Left forelimb (tissue), 1 donor: ENCODE data around the gene LTBP1.

Experiments
- DNase-seq: peaks from one replicate; pipeline ENCODE4 v3.0.0-alpha.2; 2018; ENCODE audit warnings: low spot score

The LTBP1 gene

GRCh38 chr2:33077844-33078243 is 131.1 kb downstream of the LTBP1 start:
- DNase-seq = no peak

- DNase-seq = no peak
These were observed 134.9 kb downstream of the LTBP1 start for GRCh38 chr2:33081691-33082090.

GRCh38 chr2:33083699-33084387 is 137.1 kb downstream of the LTBP1 start:
- no peak for DNase-seq

GRCh38 chr2:33084433-33084832 is 137.7 kb downstream of the LTBP1 start:
- no peak for DNase-seq

- DNase-seq = no peak
These were observed 138.9 kb downstream of the LTBP1 start for GRCh38 chr2:33085646-33086045.

GRCh38 chr2:33086400-33087015 is 139.8 kb downstream of the LTBP1 start:
- DNase-seq = no peak

GRCh38 chr2:33090553-33091134 is 143.9 kb downstream of the LTBP1 start:
- no peak for DNase-seq

GRCh38 chr2:33091541-33092123 is 144.9 kb downstream of the LTBP1 start:
- DNase-seq = no peak

- no peak for DNase-seq
These were observed 146.7 kb downstream of the LTBP1 start for GRCh38 chr2:33093283-33093993.

- DNase-seq = no peak
These were observed 147.6 kb downstream of the LTBP1 start for GRCh38 chr2:33094303-33094702.

- no peak for DNase-seq
These were observed 153.2 kb downstream of the LTBP1 start for GRCh38 chr2:33099989-33100388.

GRCh38 chr2:33100921-33101320 is 154.2 kb downstream of the LTBP1 start:
- no peak for DNase-seq

GRCh38 chr2:33104052-33104623 is 157.4 kb downstream of the LTBP1 start:
- no peak for DNase-seq

- no peak for DNase-seq
These were observed 158.0 kb downstream of the LTBP1 start for GRCh38 chr2:33104726-33105125.

GRCh38 chr2:33106115-33106514 is 159.4 kb downstream of the LTBP1 start:
- no peak for DNase-seq

- no peak for DNase-seq
These were observed 161.1 kb downstream of the LTBP1 start for GRCh38 chr2:33107690-33108482.

GRCh38 chr2:33108483-33109443 is 162.0 kb downstream of the LTBP1 start:
- DNase-seq = no peak

- no peak for DNase-seq
These were observed 163.7 kb downstream of the LTBP1 start for GRCh38 chr2:33110461-33110860.

- DNase-seq = no peak
These were observed 164.3 kb downstream of the LTBP1 start for GRCh38 chr2:33111002-33111446.

GRCh38 chr2:33115196-33115595 is 168.4 kb downstream of the LTBP1 start:
- DNase-seq = no peak
